ENCODE results near the gene MYO3B.

MYO3B gene, protein sequence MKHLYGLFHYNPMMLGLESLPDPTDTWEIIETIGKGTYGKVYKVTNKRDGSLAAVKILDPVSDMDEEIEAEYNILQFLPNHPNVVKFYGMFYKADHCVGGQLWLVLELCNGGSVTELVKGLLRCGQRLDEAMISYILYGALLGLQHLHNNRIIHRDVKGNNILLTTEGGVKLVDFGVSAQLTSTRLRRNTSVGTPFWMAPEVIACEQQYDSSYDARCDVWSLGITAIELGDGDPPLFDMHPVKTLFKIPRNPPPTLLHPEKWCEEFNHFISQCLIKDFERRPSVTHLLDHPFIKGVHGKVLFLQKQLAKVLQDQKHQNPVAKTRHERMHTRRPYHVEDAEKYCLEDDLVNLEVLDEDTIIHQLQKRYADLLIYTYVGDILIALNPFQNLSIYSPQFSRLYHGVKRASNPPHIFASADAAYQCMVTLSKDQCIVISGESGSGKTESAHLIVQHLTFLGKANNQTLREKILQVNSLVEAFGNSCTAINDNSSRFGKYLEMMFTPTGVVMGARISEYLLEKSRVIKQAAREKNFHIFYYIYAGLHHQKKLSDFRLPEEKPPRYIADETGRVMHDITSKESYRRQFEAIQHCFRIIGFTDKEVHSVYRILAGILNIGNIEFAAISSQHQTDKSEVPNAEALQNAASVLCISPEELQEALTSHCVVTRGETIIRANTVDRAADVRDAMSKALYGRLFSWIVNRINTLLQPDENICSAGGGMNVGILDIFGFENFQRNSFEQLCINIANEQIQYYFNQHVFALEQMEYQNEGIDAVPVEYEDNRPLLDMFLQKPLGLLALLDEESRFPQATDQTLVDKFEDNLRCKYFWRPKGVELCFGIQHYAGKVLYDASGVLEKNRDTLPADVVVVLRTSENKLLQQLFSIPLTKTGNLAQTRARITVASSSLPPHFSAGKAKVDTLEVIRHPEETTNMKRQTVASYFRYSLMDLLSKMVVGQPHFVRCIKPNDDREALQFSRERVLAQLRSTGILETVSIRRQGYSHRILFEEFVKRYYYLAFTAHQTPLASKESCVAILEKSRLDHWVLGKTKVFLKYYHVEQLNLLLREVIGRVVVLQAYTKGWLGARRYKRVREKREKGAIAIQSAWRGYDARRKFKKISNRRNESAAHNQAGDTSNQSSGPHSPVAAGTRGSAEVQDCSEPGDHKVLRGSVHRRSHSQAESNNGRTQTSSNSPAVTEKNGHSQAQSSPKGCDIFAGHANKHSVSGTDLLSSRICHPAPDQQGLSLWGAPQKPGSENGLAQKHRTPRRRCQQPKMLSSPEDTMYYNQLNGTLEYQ (N-terminal part only)

DNA sequence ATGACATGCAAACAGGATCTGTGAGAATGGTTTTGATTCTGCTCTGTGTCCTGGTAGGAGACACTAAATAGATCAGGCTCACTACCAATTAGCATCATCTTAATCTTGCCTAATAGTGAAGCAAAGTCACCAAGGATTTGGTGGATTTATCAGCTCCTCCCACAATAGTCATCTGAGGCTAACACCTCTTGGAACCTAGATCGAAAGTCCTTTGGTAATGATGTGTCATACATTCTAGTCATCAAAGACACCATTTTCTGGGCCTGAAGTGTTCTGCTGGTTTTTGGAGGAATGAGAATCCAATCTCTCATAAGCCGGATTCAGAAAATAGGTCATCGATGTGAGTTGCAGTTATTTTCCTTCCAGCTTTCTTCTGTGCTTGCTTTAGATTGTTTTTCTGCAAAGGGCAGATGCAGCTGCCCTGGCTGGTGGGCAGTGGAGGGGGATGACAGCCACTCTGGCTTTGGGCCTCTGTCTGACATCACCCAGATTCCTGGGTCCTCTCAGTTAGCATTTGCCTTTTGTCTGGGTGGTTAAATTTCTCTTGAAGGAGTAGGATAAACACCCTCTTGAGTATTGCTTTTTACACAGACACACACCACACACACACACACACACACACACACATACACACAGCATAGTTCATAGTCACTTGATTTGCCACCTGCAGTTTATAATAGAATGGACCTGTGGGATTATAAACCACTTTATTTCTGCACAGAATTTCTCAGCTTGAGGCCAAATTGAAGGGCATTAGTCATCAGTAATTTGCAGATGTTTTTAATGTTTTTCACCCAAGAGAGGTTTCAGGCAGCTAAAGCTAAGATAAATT, at the start of gene MYO3B:
Gene MYO3B (plus strand): TSS at position 198 of the 832 bp plus-strand sequence. CDS start 141 bp downstream, at position 339.
- DNase-seq (ENCODE audit: low read depth in 4 of 4, low spot score in 1 of 4): no peak

DNA sequence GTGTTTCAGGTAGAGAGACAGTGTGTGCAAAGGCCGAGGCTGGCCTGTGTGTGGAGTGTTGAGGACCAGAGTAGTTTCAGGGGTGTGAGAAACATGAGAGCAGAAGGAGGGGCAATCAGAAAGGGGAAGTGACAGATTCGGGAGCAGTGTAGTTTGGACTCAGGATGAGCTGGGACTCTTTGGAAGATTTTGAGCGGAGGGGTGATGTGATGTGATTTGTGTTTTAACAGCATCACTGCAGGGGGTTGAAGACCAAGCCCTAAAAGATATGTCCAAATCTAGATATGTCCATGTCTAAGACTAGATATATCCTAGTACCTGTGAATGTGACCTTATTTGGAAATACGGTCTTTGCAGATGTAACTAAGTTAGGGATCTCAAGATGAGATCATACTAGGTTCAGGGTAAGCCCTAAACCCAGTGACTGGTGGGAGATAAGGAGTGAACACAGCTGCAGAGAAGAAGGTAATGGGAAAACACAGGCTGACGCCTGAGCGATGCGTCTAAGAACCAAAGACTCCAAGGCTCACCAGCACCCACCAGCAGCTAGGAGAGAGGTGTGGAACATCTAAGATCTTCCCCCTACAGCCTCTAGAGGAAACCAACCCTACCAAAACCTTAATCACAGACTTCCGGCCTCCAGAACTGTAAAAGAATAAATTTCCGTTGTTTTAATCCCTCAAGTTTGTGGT, 38.5 kb upstream of the MYO3B start:
- DNase-seq (ENCODE audit: low read depth in 4 of 4, low spot score in 1 of 4): no peak

DNA sequence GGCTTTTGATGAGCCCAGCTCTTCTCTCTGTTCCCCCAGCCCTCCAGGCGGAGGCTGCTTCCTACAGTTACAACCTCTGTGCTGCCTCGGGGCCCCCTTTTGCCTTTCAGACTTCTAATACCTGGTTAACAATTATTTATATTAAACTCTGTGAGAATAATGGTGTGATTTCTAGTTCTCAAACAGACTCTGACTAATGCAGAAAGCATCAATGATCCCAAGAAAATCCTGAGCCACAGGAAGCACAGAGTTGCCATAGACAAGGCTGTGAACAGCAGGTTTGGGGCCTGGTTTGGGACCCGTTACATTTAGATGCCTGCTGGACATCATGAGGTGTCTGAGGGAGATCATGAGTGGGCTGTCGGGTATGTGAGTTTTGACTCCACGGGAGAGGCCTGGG, 37.4 kb upstream of the MYO3B start:
- no peak for DNase-seq (ENCODE audit: low read depth in 4 of 4, low spot score in 1 of 4)

DNA sequence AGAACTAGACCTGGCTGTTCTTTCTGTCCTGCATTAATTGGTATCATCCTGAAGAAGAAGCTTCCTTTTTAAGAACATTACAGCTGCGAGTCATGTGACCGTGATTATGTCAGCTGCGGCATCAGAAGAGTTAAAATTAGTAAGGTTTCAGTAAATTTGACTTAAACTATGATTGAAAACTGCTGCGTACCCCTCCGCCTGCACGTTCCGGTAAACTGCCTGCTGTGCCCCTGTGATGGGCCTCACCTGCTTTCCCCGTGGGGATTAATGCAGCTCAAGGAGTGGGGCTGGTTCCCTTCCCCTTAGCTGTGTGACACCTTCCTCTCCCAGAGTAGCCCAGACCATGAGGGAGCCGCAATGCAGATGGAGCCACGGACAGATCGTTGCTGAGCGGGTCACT, 36.1 kb upstream of the MYO3B start:
- DNase-seq (ENCODE audit: low read depth in 4 of 4, low spot score in 1 of 4): no peak

DNA sequence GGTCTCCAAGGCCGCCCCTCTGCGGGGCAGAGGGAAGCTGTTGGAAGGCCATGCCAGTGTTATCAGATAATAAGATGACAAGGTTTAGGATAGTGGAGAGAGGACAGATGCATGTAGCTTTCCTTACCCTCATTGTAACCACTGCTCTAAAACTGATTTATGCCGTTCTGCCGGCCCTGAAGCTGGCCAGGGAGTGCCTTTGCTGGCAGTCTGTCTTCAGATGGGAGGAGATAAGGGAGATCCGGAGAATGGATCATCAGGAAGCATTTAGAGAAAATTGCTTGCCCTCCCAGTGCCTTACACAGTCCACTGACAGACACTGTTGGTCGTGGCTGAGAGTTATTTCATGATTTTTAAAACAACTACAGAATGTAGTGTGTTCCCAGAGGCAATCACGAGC, 35.4 kb upstream of the MYO3B start:
- no peak for DNase-seq (ENCODE audit: low read depth in 4 of 4, low spot score in 1 of 4)

DNA sequence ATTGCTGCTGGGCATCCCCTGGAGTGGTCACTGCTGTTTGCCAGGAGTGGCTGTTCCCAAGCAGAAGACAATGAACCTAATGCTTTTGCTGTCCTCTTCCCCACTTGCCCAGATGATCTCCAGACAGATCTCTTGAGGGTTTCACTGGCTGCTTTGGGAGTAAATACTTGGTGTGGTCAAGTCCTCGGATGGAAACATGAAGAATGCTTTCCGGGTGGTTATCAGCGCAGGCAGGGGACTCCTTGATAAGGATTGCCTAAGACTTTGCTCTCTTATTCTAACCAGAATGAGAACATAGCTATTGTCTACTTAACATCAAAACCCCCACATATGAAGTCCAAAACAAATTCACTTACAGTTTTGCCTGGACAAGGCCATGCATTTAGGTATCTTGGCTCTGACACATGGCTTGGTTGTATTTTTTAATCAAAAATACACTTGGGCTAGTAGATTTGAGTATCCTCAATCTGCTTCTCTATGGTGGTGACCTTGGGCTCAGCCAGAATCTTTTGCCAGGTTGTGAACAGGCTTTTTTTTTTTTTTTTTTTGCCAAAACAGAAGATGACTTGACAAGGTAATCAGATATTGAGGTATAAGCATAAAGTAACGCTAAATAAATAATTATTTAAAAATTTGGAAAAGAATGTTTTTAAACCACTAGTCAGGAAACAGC, 34.8 kb upstream of the MYO3B start:
- DNase-seq (ENCODE audit: low read depth in 4 of 4, low spot score in 1 of 4): no peak

DNA sequence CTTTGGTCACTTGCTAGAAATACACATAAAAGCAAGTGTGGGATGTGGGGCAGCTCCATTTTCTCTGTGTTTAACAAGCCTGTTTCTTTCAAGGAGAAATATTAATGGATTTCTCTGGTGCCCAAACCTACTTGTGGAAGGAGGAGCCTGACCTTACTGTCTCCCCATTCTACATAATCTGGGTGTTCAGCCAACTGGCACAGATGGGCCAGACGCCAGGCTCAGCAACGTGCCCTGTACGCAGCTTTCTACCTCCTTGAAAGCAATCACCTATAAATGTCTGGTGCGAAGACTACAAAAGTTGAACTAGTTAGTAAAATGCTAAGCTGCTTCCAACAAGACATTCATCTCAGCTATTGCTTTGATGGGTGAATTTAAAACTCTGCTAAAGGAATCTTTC, 33.2 kb upstream of the MYO3B start:
- DNase-seq (ENCODE audit: low read depth in 4 of 4, low spot score in 1 of 4): no peak

DNA sequence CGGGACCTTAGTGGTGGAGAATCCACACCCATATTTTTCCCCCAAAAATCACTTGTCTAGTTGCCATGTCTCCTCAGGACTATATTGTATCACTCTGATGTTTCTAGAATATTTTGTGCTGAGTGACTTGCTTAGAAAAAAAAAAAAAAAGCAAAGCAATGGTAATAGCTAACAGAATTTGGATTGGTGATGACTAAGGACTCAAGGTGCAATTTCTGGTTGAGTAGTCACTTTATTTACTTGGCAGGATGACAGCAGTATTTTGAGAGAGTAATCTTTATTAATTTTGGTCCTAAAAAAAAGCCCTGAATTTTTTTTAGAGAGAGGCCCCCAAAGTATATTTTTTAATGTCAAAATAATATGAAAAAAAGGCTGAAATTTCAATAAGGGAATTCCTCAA, 32.8 kb upstream of the MYO3B start:
- DNase-seq (ENCODE audit: low read depth in 4 of 4, low spot score in 1 of 4): no peak

DNA sequence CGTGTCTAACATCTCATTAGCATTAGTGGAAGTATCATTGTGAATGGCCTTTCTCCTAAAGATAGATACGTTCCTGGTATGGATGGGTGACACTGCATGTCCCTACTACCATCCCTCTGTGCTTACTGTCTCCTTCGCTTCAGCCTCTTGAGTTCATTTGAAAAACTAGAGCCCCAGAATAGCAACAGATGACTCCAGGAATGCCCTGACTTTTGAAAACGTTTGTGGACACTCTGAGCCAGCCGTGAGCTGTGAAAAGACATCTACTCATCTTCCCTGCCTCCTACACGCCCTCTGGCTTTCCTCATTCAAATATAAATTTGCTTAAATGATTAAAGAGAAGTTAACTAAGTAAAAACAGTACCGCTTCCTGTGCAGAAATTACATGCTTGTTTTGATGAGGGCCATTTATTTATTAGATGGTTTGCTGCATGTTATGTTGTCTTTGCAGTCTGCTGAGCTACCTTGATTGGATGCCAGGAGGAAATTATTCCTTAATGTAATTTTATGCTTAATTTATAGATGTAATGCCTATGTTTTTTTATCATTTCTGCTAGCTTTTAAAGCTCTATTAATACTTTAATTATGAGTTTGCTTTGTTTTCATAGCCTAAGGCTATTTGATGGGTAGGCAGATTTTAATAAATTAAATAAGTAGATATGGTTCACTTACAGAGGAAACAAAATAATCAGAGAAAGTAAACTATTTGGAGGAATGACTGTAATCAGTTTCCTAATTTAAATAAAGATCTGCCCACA, 32.1 kb upstream of the MYO3B start:
- no peak for DNase-seq (ENCODE audit: low read depth in 4 of 4, low spot score in 1 of 4)

DNA sequence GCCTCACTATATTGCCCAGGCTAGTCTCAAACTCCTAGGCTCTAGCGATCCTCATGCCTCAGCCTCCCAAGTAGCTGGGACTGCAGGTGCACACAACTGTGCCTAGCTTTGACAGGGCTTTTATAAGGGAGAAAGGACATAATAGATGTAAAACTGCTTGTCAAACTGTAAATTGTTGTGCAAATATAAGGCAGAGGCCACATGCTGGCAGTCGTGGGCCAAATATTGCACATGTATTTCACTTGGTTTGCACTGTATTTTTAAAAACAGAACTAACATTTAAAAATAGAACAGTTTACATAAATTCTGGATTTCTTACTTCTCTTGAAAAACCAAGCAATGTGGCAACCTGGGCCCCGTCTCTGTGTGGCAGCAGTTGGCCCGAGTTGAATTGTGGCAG, 31.2 kb upstream of the MYO3B start:
- no peak for DNase-seq (ENCODE audit: low read depth in 4 of 4, low spot score in 1 of 4)

DNA sequence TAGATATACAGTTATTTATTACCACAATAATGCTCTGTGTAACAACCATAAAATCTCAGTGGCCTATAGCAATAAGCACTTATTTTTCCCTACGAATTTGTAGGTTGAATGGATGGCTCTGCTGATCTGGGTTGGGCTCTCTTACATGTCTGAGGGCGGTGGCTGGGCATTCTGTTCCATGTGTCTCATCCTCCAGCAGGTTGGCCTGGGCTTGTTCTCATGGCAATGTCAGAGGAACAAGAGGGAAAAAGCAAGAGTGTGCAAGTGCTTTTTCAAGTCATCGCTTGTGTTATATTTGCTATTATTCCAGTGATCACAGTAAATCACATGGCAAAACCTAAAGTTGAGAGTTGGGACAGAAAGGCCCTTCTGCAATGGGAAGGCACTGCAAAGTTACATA, 30.4 kb upstream of the MYO3B start:
- no peak for DNase-seq (ENCODE audit: low read depth in 4 of 4, low spot score in 1 of 4)

DNA sequence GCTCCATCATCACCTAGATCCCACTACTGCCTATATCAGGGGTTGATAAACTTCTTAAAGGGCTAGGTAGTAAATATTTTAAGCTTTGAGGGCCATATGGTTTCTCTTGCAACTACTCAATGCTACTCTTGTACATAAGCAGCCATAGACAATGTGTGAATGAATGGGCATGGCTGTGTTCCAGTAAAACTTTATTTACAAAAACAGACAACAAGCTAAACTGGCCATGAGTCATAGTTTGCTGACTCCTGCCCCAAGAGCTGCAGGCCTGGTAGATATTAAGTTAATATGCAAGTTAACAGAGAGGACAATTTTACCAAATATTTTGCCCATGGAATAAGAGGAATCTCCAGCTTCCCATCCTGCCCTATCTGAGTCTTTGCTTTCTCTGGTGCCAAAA, 29.8 kb upstream of the MYO3B start:
- no peak for DNase-seq (ENCODE audit: low read depth in 4 of 4, low spot score in 1 of 4)

DNA sequence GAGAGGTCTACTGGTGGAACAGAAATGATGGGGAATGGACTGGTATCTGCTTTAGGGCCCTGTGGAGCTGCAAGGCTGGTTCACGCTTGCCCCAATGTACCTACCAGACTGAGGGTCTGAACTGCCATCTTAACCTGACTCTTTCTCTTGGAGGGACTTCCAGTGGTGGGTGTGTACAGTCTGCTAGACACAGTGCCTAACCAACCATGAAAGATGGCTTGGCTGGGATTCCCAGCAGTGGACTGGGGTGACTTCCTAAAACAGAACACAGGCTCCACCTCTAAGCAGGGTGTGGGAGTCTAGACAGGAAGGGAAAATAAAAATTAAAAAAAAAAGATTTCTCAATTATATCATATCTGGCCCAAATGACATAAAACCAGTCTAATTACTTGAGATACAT, 25.5 kb upstream of the MYO3B start:
- no peak for DNase-seq (ENCODE audit: low read depth in 4 of 4, low spot score in 1 of 4)

DNA sequence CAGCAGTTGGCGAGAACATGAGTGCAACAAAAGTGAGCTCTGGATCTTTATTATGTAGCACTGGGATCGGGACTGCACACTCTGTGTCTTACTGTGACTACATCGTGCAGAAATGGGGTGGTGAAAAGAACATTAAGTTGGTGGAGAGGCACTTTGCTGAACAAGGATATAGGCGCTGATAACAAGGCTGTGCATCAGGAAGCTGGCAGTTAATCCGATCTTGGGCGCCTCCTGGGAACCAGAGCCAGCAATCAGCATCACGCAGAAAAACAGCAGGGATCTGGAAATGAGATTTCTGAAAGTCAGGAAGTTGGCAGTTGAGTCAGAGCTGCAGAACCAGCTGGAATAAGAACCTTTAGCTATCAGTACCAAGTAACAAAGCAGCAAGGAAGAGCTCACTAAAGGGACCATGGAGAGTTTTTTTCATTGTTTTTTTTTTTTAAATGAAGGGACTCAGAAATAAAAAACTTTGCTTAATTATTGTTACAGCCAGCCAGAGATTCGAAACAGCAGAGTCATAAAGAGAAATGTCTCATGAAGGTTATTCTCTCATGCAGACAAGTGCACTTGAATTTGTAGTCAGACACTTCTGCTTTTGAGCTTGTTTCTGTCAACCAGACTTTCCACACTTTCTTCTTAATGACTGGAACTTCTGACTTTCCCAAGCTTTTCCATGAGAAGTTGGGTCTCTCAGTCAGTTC, 22.8 kb upstream of the MYO3B start:
- no peak for DNase-seq (ENCODE audit: low read depth in 4 of 4, low spot score in 1 of 4)

DNA sequence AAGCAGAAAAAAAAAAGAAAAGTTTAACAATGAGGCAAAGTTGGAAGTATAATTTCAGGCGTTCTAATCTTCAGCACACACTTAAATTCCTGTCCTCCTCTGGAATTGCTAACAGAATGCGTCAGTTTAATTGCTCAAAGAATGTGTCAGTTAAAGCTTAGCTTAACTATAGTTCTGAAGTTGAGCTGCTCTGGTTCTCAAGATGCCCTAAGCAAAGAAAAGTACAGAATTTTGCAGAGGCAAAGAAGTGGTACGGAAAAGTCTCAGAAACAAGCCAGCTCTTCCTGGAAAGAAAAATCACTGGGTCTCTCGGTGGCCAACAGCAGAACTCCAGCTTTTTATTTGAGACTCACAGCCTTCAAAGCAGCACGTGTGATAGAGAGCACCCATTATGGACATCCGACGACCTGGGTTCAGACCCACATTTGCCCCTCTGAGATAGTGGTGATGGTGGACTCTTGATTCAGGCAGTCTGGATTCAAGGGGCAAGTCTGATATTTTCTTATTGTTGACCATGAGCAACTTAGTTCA, 22.2 kb upstream of the MYO3B start:
- DNase-seq (ENCODE audit: low read depth in 4 of 4, low spot score in 1 of 4): no peak

DNA sequence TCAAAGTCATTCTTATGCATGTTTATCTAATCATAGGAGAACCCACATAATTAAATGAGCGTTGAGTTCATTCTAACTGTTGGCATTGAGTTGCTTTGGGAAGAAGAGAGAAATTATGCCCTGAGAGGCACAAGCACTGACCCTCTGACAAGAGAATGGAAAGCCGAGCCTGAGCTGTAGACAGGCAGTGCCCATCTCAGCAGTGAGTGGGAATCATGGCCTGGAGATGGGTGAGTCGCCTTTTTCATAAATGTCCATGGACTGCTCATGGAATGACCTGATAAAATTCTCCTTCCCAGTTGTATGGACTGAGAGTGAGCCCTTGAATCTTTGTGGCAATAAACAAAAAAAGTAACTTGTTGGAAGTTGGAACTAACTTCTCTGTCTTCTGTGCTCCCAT, 21.4 kb upstream of the MYO3B start:
- no peak for DNase-seq (ENCODE audit: low read depth in 4 of 4, low spot score in 1 of 4)

DNA sequence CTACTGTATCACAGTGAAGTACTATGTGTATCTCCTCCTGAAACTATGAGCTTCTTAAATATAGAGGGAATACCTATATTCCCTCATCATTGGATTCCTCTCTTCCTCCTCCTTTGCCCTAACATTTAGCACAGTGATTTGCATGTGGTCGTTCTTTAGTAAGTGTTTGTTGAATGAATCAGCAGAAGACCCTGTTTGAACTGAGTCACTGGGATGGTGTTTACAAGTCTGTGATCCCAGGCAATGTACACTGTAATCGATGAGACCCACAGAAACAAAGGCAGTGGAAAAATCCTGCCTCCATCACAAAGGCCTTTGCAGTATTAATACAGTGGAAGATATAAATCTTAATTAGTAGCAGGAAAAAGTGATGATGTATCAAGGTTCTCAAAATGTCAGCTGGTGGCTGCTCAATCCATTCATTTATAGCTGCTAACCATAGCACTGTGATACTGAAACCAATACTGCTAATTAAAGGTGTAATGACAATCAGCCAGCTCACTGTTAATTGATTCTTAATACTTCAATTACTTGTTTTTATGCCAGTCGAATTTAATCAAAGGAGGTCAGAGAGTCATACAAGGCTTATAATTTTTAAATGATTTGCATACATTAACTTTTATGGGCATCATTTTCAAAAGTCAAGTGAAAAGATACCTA, 20.8 kb upstream of the MYO3B start:
- DNase-seq (ENCODE audit: low read depth in 4 of 4, low spot score in 1 of 4): no peak

Measured in stimulated activated CD4-positive, alpha-beta T cell treated with anti-CD3 and anti-CD28 coated beads, Interleukin-1b, Interleukin-23, amount 100 ng/mL, for 24 hours (primary cell).